ENCODE results near the gene CREB5. TPM values are rescaled to one million over a fixed set of nuclear protein-coding genes. Genes with fewer than 3 reads are reported as not detected.

The CREB5 gene
- total RNA-seq, 1 experiment from 2014 or later: 5.2 TPM

DNA sequence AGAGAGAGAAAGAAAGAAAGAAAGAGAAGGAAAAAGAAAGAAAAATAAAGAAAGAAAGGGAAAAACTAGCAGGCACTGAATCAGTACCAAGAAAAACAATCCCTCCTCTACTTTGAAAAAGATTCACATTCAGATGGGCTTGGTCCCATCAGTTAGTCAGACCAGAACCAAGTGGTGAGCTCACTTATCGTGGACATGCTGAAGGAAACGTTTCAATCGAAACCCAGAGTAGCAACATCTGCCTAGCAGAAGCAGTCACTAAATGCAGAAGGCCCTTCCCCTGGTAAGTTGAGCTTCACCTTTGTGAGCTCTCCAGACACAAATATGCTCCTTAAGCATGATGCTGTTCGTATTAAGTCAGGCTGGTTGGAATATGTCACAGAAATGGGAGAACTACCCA is 378.1 kb downstream of the CREB5 start:
- Histone ChIP-seq H3K4me1 (ENCODE audit: insufficient read depth, low read length) (no peaks in the 10 kb centered on the region), H3K27ac (ENCODE audit: low read length) (no peak overlapping the region), H3K4me3 (ENCODE audit: low read length) (no peak overlapping the region), H3K9me2 (replicated peaks; ENCODE audit: low read length) (no peaks in the 10 kb centered on the region), H3K36me3 (ENCODE audit: low read depth, low read length) (no peaks in the 10 kb centered on the region), H3K4me2 (ENCODE audit: low read length) (no peak overlapping the region), H2AFZ (ENCODE audit: low read length) (no peak overlapping the region), H4K20me1 (ENCODE audit: low read length) (no peaks in the 10 kb centered on the region), H3K9ac (ENCODE audit: low read length) (no peak overlapping the region), H3F3A (ENCODE audit: low read length, unreplicated experiment) (no peaks in the 10 kb centered on the region), H3K79me2 (ENCODE audit: low read length) (no peaks in the 10 kb centered on the region), H3K9me3 (ENCODE audit: low read length) (no peaks in the 10 kb centered on the region), H3K27me3 (ENCODE audit: low read length) (no peaks in the 10 kb centered on the region)
- intact Hi-C loops (cut with micrococcal nuclease): no loop called here
- BruUV-seq (replicated peaks): no TSS peak
- DNase-seq (no peak), ATAC-seq (no peak)
- TF ChIP-seq EZH2 (IDR thresholded peaks at IDR 0.05; ENCODE audit: low read length, unreplicated experiment): no peak
- TF ChIP-seq, protein P1, sequence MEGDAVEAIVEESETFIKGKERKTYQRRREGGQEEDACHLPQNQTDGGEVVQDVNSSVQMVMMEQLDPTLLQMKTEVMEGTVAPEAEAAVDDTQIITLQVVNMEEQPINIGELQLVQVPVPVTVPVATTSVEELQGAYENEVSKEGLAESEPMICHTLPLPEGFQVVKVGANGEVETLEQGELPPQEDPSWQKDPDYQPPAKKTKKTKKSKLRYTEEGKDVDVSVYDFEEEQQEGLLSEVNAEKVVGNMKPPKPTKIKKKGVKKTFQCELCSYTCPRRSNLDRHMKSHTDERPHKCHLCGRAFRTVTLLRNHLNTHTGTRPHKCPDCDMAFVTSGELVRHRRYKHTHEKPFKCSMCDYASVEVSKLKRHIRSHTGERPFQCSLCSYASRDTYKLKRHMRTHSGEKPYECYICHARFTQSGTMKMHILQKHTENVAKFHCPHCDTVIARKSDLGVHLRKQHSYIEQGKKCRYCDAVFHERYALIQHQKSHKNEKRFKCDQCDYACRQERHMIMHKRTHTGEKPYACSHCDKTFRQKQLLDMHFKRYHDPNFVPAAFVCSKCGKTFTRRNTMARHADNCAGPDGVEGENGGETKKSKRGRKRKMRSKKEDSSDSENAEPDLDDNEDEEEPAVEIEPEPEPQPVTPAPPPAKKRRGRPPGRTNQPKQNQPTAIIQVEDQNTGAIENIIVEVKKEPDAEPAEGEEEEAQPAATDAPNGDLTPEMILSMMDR (conservative IDR thresholded peaks at IDR 0.05; ENCODE audit: low read depth, low read length): no peak
- no peak for TF ChIP-seq EZH2phosphoT487 (IDR thresholded peaks at IDR 0.05; ENCODE audit: borderline replicate concordance, low read length)
- ChIA-PET POLR2A (ENCODE audit: unreplicated experiment) (no interaction called here), CTCF (no interaction called here)

DNA sequence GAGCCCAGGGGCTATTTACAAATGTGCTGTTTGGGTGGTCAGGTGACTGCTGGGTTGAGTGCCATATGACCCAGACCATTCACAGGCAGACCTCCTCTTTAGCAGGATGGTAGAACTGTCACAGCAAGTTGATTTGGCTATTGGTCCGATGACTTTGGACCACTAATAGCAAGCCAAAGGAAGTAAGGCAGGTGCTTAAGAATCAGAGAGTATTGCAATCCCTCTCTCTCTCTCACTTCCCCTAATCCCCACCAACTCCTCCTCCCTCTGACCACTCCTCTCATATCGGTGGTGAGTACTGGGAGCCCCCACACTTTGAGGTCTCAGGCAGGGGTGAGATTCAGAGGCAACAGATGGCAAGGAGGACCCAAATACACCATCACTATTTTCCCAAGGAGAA is 380.5 kb downstream of the CREB5 start:
- Histone ChIP-seq H3K9me2 (replicated peaks; ENCODE audit: low read length) (no peaks in the 10 kb centered on the region), H3K79me2 (ENCODE audit: low read length) (no peaks in the 10 kb centered on the region), H3F3A (ENCODE audit: low read length, unreplicated experiment) (no peaks in the 10 kb centered on the region), H3K36me3 (ENCODE audit: low read depth, low read length) (no peaks in the 10 kb centered on the region), H3K27me3 (ENCODE audit: low read length) (no peaks in the 10 kb centered on the region), H3K9me3 (ENCODE audit: low read length) (no peaks in the 10 kb centered on the region), H3K9ac (ENCODE audit: low read length) (no peak overlapping the region), H3K4me3 (ENCODE audit: low read length) (no peak overlapping the region), H2AFZ (ENCODE audit: low read length) (no peak overlapping the region), H4K20me1 (ENCODE audit: low read length) (no peaks in the 10 kb centered on the region), H3K4me1 (ENCODE audit: insufficient read depth, low read length) (no peaks in the 10 kb centered on the region), H3K4me2 (ENCODE audit: low read length) (no peak overlapping the region), H3K27ac (ENCODE audit: low read length) (no peak overlapping the region)
- DNase-seq (no peak), ATAC-seq (no peak)
- TF ChIP-seq EZH2phosphoT487 (IDR thresholded peaks at IDR 0.05; ENCODE audit: borderline replicate concordance, low read length) (no peak), EZH2 (IDR thresholded peaks at IDR 0.05; ENCODE audit: low read length, unreplicated experiment) (no peak)
- TF ChIP-seq, protein P1 (conservative IDR thresholded peaks at IDR 0.05; ENCODE audit: low read depth, low read length): no peak
- CTCF ChIA-PET: no interaction called here
- POLR2A ChIA-PET (ENCODE audit: unreplicated experiment): no interaction called here
- BruUV-seq (replicated peaks): no TSS peak
- intact Hi-C loops (cut with micrococcal nuclease): no loop called here

DNA sequence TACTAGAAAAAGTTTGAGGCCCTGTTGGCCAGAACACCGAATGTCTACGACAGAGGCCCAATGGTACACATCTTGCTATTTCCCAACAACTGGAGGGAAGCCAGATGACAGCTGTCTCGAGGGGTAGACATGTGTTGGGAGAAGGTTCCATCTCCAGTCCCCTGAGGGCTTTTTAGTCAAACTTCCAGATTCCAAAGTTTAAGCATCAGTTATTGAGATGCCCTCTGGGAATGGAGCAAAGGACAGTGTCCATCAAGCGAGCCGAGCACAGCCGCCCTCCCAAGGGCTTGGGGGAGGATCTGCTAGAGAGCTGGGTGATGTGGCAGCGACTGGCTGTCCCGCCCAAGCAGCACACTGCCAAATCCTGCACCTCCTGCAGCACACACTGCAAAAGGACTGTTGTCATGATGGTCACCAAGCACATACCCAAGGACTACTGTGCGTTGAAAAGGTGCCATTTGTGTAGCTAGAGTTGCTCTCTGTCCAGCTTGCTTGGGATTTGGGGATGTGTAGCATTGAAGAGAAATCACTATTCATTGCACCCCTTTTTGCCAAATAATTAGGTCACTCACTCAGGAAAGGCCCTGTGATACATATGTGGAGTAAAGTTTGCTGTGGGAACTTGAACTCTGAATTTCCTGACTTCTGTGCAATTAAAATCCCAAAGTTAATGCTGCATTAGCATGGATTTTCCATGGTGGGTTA is 381.2 kb downstream of the CREB5 start:
- CTCF ChIA-PET: no interaction called here
- intact Hi-C loops (cut with micrococcal nuclease): no loop called here
- Histone ChIP-seq H3K4me1 (ENCODE audit: insufficient read depth, low read length) (no peaks in the 10 kb centered on the region), H3K9ac (ENCODE audit: low read length) (no peak overlapping the region), H3F3A (ENCODE audit: low read length, unreplicated experiment) (no peaks in the 10 kb centered on the region), H2AFZ (ENCODE audit: low read length) (no peak overlapping the region), H3K27me3 (ENCODE audit: low read length) (no peaks in the 10 kb centered on the region), H3K79me2 (ENCODE audit: low read length) (no peaks in the 10 kb centered on the region), H3K36me3 (ENCODE audit: low read depth, low read length) (no peaks in the 10 kb centered on the region), H3K9me3 (ENCODE audit: low read length) (no peaks in the 10 kb centered on the region), H3K4me2 (ENCODE audit: low read length) (no peak overlapping the region), H3K4me3 (ENCODE audit: low read length) (no peak overlapping the region), H3K27ac (ENCODE audit: low read length) (no peak overlapping the region), H4K20me1 (ENCODE audit: low read length) (no peaks in the 10 kb centered on the region), H3K9me2 (replicated peaks; ENCODE audit: low read length) (no peaks in the 10 kb centered on the region)
- TF ChIP-seq EZH2 (IDR thresholded peaks at IDR 0.05; ENCODE audit: low read length, unreplicated experiment): no peak
- POLR2A ChIA-PET (ENCODE audit: unreplicated experiment): no interaction called here
- ATAC-seq (no peak), DNase-seq (peak; percentile 4)
- no TSS peak for BruUV-seq (replicated peaks)

Data from PC-3 (cell line).